HFFc6 (cell line): ENCODE data around the gene GSDMA. TPM values are rescaled to one million over a fixed set of nuclear protein-coding genes. Genes with fewer than 3 reads are reported as not detected.
A peak's percentile ranks its signal among the peaks of the same experiment; 100 is the strongest.

ENCODE experiments used
- DNase-seq: peaks from one replicate; pipeline ENCODE4 v3.0.0-alpha.2; 2018
- H3K27ac Mint-ChIP-seq: 2 replicates; pipeline ENCODE4 v1.8.0; 2020; ENCODE audit warnings: mild to moderate bottlenecking, mixed read lengths
- H3K27me3 Mint-ChIP-seq: 2 replicates; pipeline ENCODE4 v1.8.0; 2021; ENCODE audit warnings: mild to moderate bottlenecking, moderate library complexity, mixed read lengths; ENCODE audit not compliant: insufficient read depth
- H3K36me3 Mint-ChIP-seq: 2 replicates; pipeline ENCODE4 v1.8.0; 2021; ENCODE audit warnings: low read depth, mixed read lengths
- H3K4me1 Mint-ChIP-seq: 2 replicates; pipeline ENCODE4 v1.8.0; 2020; ENCODE audit warnings: low read depth, mixed read lengths
- H3K4me3 Mint-ChIP-seq: 2 replicates; pipeline ENCODE4 v1.8.0; 2020; ENCODE audit warnings: mild to moderate bottlenecking, moderate library complexity, mixed read lengths
- H3K9me3 Mint-ChIP-seq: 2 replicates; pipeline ENCODE4 v1.8.0; 2020; ENCODE audit warnings: mild to moderate bottlenecking, mixed read lengths
- total RNA-seq, 6 experiments: library from RNA; stranded (reverse); fragmentation: NEBNext Ultra II Directional; extraction: Animal tissue kit (Norgen Biotek cat#: 25700); gene quantifications; 2 replicates in 1 of 6; 3 replicates in 5 of 6; pipeline ENCODE4 v1.2.3, GENCODE V29; 2021
- TF ChIP-seq, protein P1 (sequence below): fragments of 200-600 bp; sonication (generic); IDR thresholded peaks from 2 replicates; pipeline ENCODE4 v1.5.0; 2021; ENCODE audit warnings: antibody characterized with exemption, mild to moderate bottlenecking

The GSDMA gene
- total RNA-seq, 6 experiments from 2014 or later = 0.11 to 0.43 (median 0.36) TPM

DNA sequence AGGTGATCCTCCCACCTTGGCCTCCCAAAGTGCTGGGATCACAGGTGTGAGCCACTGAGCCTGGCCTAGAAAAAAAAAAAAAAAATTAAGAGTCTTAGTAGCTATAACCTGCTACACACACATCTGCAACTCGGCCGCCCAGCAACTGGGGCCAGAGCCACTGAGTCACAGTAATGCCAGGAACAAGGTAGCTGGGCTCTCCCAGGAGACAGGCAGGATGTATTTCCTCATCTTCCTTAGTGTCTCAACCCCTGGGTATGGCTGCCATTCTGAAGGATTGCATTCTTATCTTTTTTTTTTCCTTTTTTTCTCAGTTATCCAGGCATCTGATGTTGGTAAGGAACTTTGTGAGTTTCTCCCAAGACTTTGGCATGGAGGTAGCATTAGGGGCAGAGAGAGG lies 10.7 kb downstream of the GSDMA start:
- Mint-ChIP-seq H3K4me3 (no peak overlapping the region), H3K36me3 (no peaks in the 10 kb centered on the region), H3K4me1 (peaks cover 24% of the 10 kb centered on the region), H3K27me3 (peaks cover 2% of the 10 kb centered on the region), H3K27ac (peak overlapping the region; percentile 52; the same call in 1 of the 2 replicates), H3K9me3 (no peaks in the 10 kb centered on the region)
- TF ChIP-seq, protein P1, sequence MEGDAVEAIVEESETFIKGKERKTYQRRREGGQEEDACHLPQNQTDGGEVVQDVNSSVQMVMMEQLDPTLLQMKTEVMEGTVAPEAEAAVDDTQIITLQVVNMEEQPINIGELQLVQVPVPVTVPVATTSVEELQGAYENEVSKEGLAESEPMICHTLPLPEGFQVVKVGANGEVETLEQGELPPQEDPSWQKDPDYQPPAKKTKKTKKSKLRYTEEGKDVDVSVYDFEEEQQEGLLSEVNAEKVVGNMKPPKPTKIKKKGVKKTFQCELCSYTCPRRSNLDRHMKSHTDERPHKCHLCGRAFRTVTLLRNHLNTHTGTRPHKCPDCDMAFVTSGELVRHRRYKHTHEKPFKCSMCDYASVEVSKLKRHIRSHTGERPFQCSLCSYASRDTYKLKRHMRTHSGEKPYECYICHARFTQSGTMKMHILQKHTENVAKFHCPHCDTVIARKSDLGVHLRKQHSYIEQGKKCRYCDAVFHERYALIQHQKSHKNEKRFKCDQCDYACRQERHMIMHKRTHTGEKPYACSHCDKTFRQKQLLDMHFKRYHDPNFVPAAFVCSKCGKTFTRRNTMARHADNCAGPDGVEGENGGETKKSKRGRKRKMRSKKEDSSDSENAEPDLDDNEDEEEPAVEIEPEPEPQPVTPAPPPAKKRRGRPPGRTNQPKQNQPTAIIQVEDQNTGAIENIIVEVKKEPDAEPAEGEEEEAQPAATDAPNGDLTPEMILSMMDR = no peak
- DNase-seq = peak; percentile 56

DNA sequence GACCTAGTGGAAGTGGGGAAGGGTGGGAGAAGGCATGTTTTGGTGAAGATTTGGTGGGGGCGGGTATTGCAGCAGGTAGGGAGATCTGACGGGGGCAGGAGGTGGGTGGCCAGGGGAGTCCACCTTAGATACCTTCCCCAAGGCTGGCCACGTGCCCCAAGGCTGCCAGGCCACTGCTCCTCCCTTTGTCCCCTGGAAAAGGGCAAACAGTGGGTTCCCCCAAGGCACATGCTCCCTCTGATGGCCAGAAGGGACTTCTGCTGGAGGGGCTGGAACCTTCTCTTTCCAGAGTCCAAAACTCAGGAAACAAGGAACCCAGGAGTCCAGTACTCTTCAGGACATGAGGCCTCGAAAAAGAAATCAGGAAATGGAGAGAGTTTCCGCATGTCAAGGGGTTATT lies 11.6 kb downstream of the GSDMA start:
- Mint-ChIP-seq H3K36me3 (no peaks in the 10 kb centered on the region), H3K4me3 (no peak overlapping the region), H3K9me3 (no peaks in the 10 kb centered on the region), H3K4me1 (peaks cover 32% of the 10 kb centered on the region), H3K27me3 (peaks cover 2% of the 10 kb centered on the region), H3K27ac (peak overlapping the region; percentile 52; the same call in 1 of the 2 replicates)
- DNase-seq = no peak
- TF ChIP-seq, protein P1 = no peak

DNA sequence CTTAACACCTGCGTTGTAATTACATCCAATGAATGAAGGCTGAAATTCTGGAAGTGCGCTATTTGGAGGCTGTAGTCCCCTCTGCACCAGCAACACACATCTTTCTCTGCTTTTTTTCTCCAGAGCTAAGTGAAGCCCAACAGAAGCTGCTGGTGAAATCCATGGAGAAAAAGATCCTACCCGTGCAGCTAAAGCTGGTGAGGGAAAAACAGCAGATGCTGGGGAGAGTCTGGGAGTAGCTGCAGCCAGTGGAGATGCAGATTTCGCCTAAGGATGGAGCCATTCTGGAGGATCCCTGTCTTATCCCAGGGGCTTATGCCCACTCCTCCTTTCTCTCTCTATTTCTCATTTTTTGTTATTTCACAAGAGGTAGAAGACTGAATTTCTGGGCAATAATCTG lies 13.0 kb downstream of the GSDMA start:
- Mint-ChIP-seq H3K9me3 (no peaks in the 10 kb centered on the region), H3K4me1 (peaks cover 41% of the 10 kb centered on the region), H3K27ac (no peak overlapping the region), H3K27me3 (peaks cover 2% of the 10 kb centered on the region), H3K36me3 (no peaks in the 10 kb centered on the region), H3K4me3 (no peak overlapping the region)
- TF ChIP-seq, protein P1 = no peak
- no peak for DNase-seq

GRCh38 chr17:39979016-39979670 lies 16.3 kb downstream of the GSDMA start:
- peak overlapping the region; percentile 91 for H3K27ac Mint-ChIP-seq
- peak overlapping the region; percentile 98 for H3K4me3 Mint-ChIP-seq
- DNase-seq = peak; percentile 97
- no peaks in the 10 kb centered on the region; the same call in none of the 2 replicates for H3K27me3 Mint-ChIP-seq
- H3K4me1 Mint-ChIP-seq = peaks cover 39% of the 10 kb centered on the region
- H3K36me3 Mint-ChIP-seq = peaks cover 11% of the 10 kb centered on the region
- H3K9me3 Mint-ChIP-seq = no peaks in the 10 kb centered on the region
- TF ChIP-seq, protein P1 = no peak

GRCh38 chr17:39979893-39980350 lies 17.1 kb downstream of the GSDMA start:
- peak; percentile 24 for DNase-seq
- Mint-ChIP-seq H3K9me3 (no peaks in the 10 kb centered on the region), H3K27ac (peak overlapping the region; percentile 91), H3K36me3 (peaks cover 11% of the 10 kb centered on the region), H3K4me1 (peaks cover 36% of the 10 kb centered on the region), H3K4me3 (peak overlapping the region; percentile 98), H3K27me3 (no peaks in the 10 kb centered on the region; the same call in 1 of the 2 replicates)
- TF ChIP-seq, protein P1 = no peak
